Choroid plexus epithelial cell (primary cell): ENCODE measurements around the gene XKR8.

ENCODE experiments used
- DNase-seq: peaks from one replicate; pipeline ENCODE4 v3.0.0-alpha.2; 2010; ENCODE audit warnings: low read depth
- H3K4me3 ChIP-seq: 2 replicates; pipeline ENCODE4 v1.5.1; 2011; ENCODE audit warnings: low read depth, mild to moderate bottlenecking, control low read depth, low read length, moderate library complexity
- CTCF ChIP-seq: conservative IDR thresholded peaks from 2 replicates; pipeline ENCODE4 v1.5.1; 2011; ENCODE audit warnings: low read depth, mild to moderate bottlenecking, control low read depth, inconsistent platforms, low read length, moderate library complexity

The XKR8 gene

GRCh38 chr1:27954186-27954585 lies 5.6 kb upstream of the XKR8 start:
- no peak for DNase-seq
- TF ChIP-seq CTCF = no peak
- no peak overlapping the region for H3K4me3 ChIP-seq

GRCh38 chr1:27955076-27955475 lies 4.7 kb upstream of the XKR8 start:
- no peak for TF ChIP-seq CTCF
- no peak for DNase-seq
- H3K4me3 ChIP-seq = no peak overlapping the region

GRCh38 chr1:27956761-27957160 lies 3.0 kb upstream of the XKR8 start:
- no peak overlapping the region for H3K4me3 ChIP-seq
- DNase-seq = no peak
- TF ChIP-seq CTCF = no peak

GRCh38 chr1:27957655-27958054 lies 2.1 kb upstream of the XKR8 start:
- DNase-seq = no peak
- H3K4me3 ChIP-seq = no peak overlapping the region
- no peak for TF ChIP-seq CTCF

GRCh38 chr1:27958513-27958912 lies 1.3 kb upstream of the XKR8 start:
- no peak overlapping the region for H3K4me3 ChIP-seq
- no peak for DNase-seq
- TF ChIP-seq CTCF = no peak

GRCh38 chr1:27960762-27961645 lies 1.2 kb downstream of the XKR8 start:
- H3K4me3 ChIP-seq = peak overlapping the region; percentile 74
- DNase-seq = peak; percentile 32
- no peak for TF ChIP-seq CTCF
